HG03139 (cell line): ENCODE data around the gene CPTP.
"Not testable (repeated sequence)": the region's sequence is repeated elsewhere in the genome, so short reads cannot be mapped to it uniquely, and the experiment has no call there.

Experiments
- ATAC-seq: cut with Tn5 transposase; IDR thresholded peaks from one replicate; pipeline ENCODE4 v1.9.1; 2021; ENCODE audit not compliant: unreplicated experiment

The CPTP gene

GRCh38 chr1:1305300-1306069, 19.1 kb upstream of the CPTP start:
- no peak for ATAC-seq

- ATAC-seq: no peak
Measured at GRCh38 chr1:1306070-1306660, 18.4 kb upstream of the CPTP start.

- ATAC-seq: no peak
Measured at GRCh38 chr1:1306661-1307260, 17.8 kb upstream of the CPTP start.

GRCh38 chr1:1307261-1307922, 17.2 kb upstream of the CPTP start:
- ATAC-seq: no peak

- ATAC-seq: peak; percentile 42
Measured at GRCh38 chr1:1307923-1308755, 16.5 kb upstream of the CPTP start, which contains the start of the genes ACAP3 and PUSL1. Gene ACAP3, minus strand, starts transcription at chr1:1307930. Its CDS starts 115 bp downstream, at chr1:1307815. Gene PUSL1, plus strand, starts transcription at chr1:1308597. Its CDS starts 47 bp downstream, at chr1:1308644.

GRCh38 chr1:1308756-1309250, 15.8 kb upstream of the CPTP start:
- ATAC-seq: peak; percentile 2

- no peak for ATAC-seq
Measured at GRCh38 chr1:1309251-1310108, 15.1 kb upstream of the CPTP start.

GRCh38 chr1:1310109-1310385, 14.6 kb upstream of the CPTP start:
- no peak for ATAC-seq

- no peak for ATAC-seq
Measured at GRCh38 chr1:1310476-1311053, 14.0 kb upstream of the CPTP start.

- no peak for ATAC-seq
Measured at GRCh38 chr1:1311107-1312104, 13.2 kb upstream of the CPTP start.

GRCh38 chr1:1312450-1313314, 11.9 kb upstream of the CPTP start:
- no peak for ATAC-seq

- ATAC-seq: no peak
Measured at GRCh38 chr1:1313500-1314236, 10.9 kb upstream of the CPTP start.

- no peak for ATAC-seq
Measured at GRCh38 chr1:1314237-1314586, 10.4 kb upstream of the CPTP start.

GRCh38 chr1:1314678-1315335, 9.8 kb upstream of the CPTP start:
- no peak for ATAC-seq

GRCh38 chr1:1315435-1315954, 9.1 kb upstream of the CPTP start:
- ATAC-seq: no peak

GRCh38 chr1:1316199-1316598, 8.4 kb upstream of the CPTP start:
- not testable (repeated sequence) for ATAC-seq
